AG04450 (cell line): Measurements from ENCODE around the gene ARL6. TPM values are rescaled to one million over a fixed set of nuclear protein-coding genes. Genes with fewer than 3 reads are reported as not detected.

Experiments used
- CTCF ChIA-PET: fragments of 300-600, 350-600 bp; formaldehyde crosslinking; extraction: SDS; loops from one replicate; lab custom pipeline; 2022; ENCODE audit warnings: antibody characterized with exemption, inconsistent platforms; lab: Charles Lee
- POLR2A ChIA-PET: fragments of 350-600 bp; formaldehyde crosslinking; extraction: SDS; loops from one replicate; lab custom pipeline; 2021; ENCODE audit warnings: antibody characterized with exemption, inconsistent platforms; lab: Yijun Ruan, JAX
- DNase-seq: peaks from one replicate; pipeline ENCODE4 v3.0.0-alpha.2; 2011; ENCODE audit warnings: low read depth, low spot score
- H3K27ac ChIP-seq: one replicate; pipeline ENCODE4 v1.5.1; 2012; ENCODE audit warnings: low read depth, low read length, control low read depth
- H3K27me3 ChIP-seq: one replicate; pipeline ENCODE4 v1.6.0; 2012; ENCODE audit warnings: low read length; ENCODE audit not compliant: control insufficient read depth, insufficient read depth
- H3K4me3 ChIP-seq: 2 replicates; pipeline ENCODE4 v1.5.1; 2011; ENCODE audit warnings: mild to moderate bottlenecking, low read depth, low read length, control low read depth
- H3K9me3 ChIP-seq: 2 replicates; pipeline ENCODE4 v1.5.1; 2012; ENCODE audit warnings: low read length; ENCODE audit not compliant: control insufficient read depth, insufficient read depth
- CTCF ChIP-seq: IDR thresholded peaks from 2 replicates; pipeline ENCODE4 v1.5.1; 2011; ENCODE audit warnings: low read depth, low read length, control low read depth, inconsistent platforms
- polyA plus RNA-seq: library from polyadenylated mRNA; depleted of rRNA; stranded (reverse); fragments of >200 nt; gene quantifications from 2 replicates; pipeline ENCODE4 v1.2.3, GENCODE V29; 2011

Gene ARL6
- polyA plus RNA-seq, 1 experiment: 5.0 TPM

- H3K9me3 ChIP-seq: no peaks in the 10 kb centered on the region
- no peaks in the 10 kb centered on the region for H3K27me3 ChIP-seq
- peak overlapping the region; percentile 88 for H3K4me3 ChIP-seq
- no peak overlapping the region for H3K27ac ChIP-seq
- no peak for DNase-seq
- POLR2A ChIA-PET: interaction anchor here (0.5 kb wide), 1 partner anchor 967 kb away, joined by 4 read pairs; no protein-coding TSS in a partner anchor
- CTCF ChIA-PET: interaction anchor here (0.6 to 2.2 kb wide), 4 partner anchors 10 to 257 kb away, joined by 7 to 14 read pairs (median 8); no protein-coding TSS in a partner anchor
- TF ChIP-seq CTCF: no peak
Measured at GRCh38 chr3:97765336-97765735, 778 bp downstream of the ARL6 start.

GRCh38 chr3:97772926-97773325 lies 8.4 kb downstream of the ARL6 start:
- Histone ChIP-seq H3K27ac (no peak overlapping the region), H3K4me3 (no peak overlapping the region), H3K27me3 (no peaks in the 10 kb centered on the region), H3K9me3 (no peaks in the 10 kb centered on the region)
- TF ChIP-seq CTCF: no peak
- ChIA-PET POLR2A (no interaction called here), CTCF (interaction anchor here (0.6 kb wide), 1 partner anchor 792 kb away, joined by 3 read pairs; no protein-coding TSS in a partner anchor)
- no peak for DNase-seq

GRCh38 chr3:97778152-97778551 lies 13.6 kb downstream of the ARL6 start:
- Histone ChIP-seq H3K27me3 (no peaks in the 10 kb centered on the region), H3K9me3 (no peaks in the 10 kb centered on the region), H3K27ac (no peak overlapping the region), H3K4me3 (no peak overlapping the region)
- ChIA-PET POLR2A (no interaction called here), CTCF (interaction anchor here (0.7 kb wide), 1 partner anchor 9 kb away, joined by 3 read pairs; no protein-coding TSS in a partner anchor)
- no peak for DNase-seq
- TF ChIP-seq CTCF: no peak

GRCh38 chr3:97793420-97794019 lies 29.0 kb downstream of the ARL6 start:
- Histone ChIP-seq H3K9me3 (no peaks in the 10 kb centered on the region), H3K27me3 (no peaks in the 10 kb centered on the region), H3K4me3 (no peak overlapping the region), H3K27ac (no peak overlapping the region)
- DNase-seq: peak; percentile 20
- ChIA-PET CTCF (interaction anchor here (0.6 to 8.6 kb wide), 9 partner anchors 11 to 246 kb away, joined by 3 to 181 read pairs (median 5); no protein-coding TSS in a partner anchor), POLR2A (no interaction called here)
- TF ChIP-seq CTCF: peak; percentile 79

GRCh38 chr3:97795951-97796350 lies 31.4 kb downstream of the ARL6 start:
- no peaks in the 10 kb centered on the region for H3K27me3 ChIP-seq
- no peak overlapping the region for H3K4me3 ChIP-seq
- no peaks in the 10 kb centered on the region for H3K9me3 ChIP-seq
- ChIA-PET CTCF (interaction anchor here (0.7 to 8.6 kb wide), 2 partner anchors 26 to 228 kb away, joined by 4 to 181 read pairs; partner anchors contain the start of gene CRYBG3), POLR2A (no interaction called here)
- TF ChIP-seq CTCF: no peak
- H3K27ac ChIP-seq: no peak overlapping the region
- no peak for DNase-seq
